CD4-positive, alpha-beta T cell treated with Interleukin-6 for 4 hours (primary cell): ENCODE measurements around the gene NDUFA7.
"Not testable (repeated sequence)": the region's sequence is repeated elsewhere in the genome, so short reads cannot be mapped to it uniquely, and the experiment has no call there.

Experiments used
- DNase-seq: peaks from one replicate; pipeline ENCODE4 v3.0.0-alpha.2; 2020; ENCODE audit warnings: mixed read lengths

NDUFA7 gene

DNA sequence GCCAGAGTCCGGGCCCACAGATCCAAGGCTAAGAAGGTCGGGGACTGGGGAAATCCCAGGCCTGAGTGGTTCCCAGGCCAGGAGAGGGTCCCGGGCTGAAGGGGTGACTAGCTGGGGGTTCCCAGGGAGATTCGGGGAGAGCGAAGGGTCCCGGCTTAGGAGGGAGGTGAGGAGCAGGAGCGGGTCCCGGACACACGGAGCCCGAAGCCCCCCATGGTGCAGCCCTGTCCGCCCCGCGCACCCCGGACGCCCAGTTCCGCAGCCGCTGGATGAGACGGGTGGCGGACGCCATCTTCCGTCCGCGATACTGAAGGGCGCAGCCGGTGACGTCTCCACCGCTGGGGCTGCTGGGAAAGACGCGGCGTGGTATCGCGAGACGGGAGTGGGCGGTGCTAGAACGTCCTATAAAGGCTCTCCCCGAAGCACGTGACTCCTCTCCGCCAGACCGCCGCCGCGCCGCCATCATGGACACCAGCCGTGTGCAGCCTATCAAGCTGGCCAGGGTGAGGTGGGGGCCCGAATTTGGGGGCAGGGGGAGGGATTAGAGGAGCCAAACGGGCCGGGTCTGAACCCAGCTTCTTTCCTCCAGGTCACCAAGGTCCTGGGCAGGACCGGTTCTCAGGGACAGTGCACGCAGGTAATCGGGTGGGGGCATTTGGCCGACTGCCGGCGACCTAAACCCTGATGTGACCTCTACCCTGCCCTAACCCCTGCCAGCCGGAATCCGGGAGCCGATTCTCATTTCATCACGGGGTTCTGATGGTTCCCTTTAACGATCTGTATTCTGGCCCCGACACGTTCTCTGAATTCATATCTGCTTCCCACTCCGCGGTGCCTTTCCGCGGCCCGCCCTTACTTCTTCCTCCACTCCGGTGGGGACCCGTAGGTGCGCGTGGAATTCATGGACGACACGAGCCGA lies at the start of gene NDUFA7, which contains the start of gene RPS28:
TSS of gene NDUFA7 (minus strand) at position 309 of the 919 bp plus-strand sequence. CDS start at position 292, 17 bp downstream.
TSS of gene RPS28 (plus strand) at position 430 of the 919 bp plus-strand sequence. CDS start at position 465, 35 bp downstream.
- DNase-seq: peak; percentile 98

DNA sequence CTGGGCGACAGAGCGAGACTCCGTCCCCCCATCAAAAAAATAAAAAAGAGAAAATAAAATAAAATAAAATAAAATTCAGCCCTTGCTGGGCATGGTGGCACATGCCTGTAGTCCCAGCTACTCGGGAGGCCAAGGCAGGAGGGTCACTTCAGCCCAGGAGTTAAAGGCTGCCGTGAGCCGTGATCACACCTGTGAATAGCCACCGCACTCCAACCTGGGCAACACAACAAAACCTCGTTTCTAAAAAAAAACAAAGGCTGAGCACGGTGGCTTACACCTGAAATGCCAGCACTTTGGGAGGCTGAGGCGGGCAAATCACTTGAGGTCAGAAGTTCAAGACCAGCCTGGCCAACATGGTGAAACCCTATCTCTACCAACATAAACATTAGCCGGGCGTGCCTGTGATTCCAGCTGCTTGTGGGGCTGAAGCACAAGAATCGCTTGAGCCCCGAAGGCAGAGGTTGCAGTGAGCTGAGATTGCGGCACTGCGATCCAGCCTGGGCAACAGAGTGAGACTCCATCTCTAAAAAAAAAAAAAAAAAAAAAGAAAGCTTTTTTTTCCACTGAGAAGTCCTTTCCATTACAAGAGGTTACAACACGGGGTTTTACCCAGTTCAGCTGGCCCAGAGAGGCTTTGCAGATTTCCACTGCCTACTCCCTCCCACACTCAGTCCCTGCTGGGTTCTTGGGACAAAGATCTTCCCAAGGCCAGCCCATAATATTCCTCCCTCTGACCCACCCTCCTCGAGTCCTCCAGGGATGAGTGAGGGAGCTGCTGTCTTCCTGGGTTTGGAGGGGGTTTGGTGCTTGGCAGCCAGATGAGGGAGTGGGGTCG lies 49.2 kb upstream of the NDUFA7 start:
- DNase-seq: no peak

- no peak for DNase-seq
These were observed 46.3 kb upstream of the NDUFA7 start for GRCh38 chr19:8367327-8368001.

GRCh38 chr19:8366961-8367326 lies 45.8 kb upstream of the NDUFA7 start:
- no peak for DNase-seq

GRCh38 chr19:8366121-8366581 lies 45.0 kb upstream of the NDUFA7 start:
- DNase-seq: no peak

- DNase-seq: peak; percentile 63
These were observed 42.9 kb upstream of the NDUFA7 start, which contains the start of gene ANGPTL4 for GRCh38 chr19:8363803-8364771. TSS of gene ANGPTL4 (plus strand) at chr19:8364155. CDS start at chr19:8364322, 167 bp downstream.

- DNase-seq: no peak
These were observed 41.0 kb upstream of the NDUFA7 start for GRCh38 chr19:8361921-8362793.

DNA sequence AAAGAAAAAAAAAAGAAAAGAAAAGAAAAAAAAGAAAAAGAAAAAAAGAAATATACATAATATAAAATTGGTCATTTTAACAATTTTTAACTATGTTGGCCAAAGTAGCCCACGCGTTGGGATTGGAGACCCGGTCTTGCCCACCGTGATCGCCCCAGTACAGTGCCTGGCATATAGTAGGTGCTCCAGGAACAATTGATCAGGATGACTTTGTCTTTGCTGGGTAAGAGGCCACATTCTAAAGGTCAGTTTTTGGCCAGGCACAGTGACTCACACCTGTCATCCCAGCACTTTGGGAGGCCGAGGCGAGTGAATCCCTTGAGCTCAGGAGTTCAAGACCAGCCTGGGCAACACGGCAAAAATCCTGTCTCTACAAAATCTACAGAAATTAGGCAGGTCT lies 39.0 kb upstream of the NDUFA7 start:
- no peak for DNase-seq

DNA sequence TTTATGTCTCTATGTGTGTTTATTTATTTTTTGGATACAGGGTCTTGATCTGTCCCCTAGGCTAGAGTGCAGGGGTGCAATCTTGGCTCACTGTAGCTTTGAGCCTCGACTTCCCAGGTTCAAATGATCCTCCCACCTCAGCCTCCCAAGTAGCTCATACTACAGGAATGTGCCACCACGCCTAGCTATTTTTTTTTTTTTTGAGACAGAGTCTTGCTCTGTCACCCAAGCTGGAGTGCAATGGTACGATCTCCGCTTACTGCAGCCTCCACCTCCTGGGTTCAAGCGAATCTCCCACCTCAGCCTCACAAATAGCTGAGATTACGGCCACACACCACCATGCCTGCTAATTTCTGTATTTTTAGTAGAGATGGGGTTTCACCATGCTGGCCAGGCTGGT lies 37.8 kb upstream of the NDUFA7 start:
- DNase-seq: no peak

- no peak for DNase-seq
These were observed 35.9 kb upstream of the NDUFA7 start for GRCh38 chr19:8357007-8357521.

GRCh38 chr19:8355631-8356402 lies 34.6 kb upstream of the NDUFA7 start:
- DNase-seq: no peak

DNA sequence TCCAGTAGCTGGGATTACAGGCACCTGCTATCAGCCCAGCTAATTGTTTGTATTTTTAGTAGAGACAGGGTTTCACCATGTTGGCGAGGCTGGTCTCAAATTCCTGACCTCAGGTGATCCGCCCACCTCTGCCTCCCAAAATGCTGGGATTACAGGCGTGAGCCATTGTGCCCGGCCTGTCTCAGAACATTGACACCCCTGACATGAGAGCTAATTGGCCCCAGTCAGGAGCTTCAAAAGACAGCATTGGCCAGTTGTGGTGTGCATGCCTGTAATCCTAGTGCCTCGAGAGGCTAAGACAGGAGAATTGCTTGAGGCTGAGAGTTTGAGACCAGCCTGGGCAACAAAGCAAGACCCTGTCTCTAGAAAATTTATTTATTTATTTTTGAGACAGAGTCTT lies 31.7 kb upstream of the NDUFA7 start:
- DNase-seq: not testable (repeated sequence)

DNA sequence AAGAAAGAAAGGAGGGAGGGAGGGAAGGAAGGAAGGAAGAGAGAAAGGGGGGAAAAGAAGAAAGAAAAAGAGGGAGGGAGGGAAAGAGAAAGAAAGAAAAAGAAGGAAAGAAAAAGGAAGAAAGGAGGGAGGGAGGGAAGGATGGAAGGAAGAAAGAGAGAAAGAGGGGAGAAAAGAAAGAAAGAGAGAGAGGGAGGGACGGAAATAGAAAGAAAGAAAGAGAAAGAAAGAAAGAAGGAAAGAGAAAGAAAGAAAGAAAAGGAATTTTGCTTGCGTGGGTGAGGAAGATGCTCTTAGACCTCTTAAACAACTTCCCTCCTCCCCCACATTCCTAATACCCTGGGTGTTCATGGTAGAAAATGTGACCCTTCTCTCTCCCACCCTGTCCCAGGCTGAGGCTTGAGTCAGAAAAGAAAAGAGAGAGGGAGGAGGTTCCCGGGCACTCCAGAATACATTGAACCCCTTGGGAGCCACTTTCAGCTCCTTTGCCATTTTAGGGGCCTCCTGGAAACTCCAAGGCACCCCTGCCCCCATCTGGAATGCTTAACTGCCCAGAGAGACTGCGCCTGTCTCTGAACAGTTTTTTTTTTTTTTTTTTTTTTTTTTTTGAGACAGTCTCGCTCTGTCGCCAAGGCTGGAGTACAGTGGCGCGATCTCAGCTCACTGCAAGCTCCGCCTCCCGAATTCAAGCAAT lies 31.1 kb upstream of the NDUFA7 start:
- no peak for DNase-seq

DNA sequence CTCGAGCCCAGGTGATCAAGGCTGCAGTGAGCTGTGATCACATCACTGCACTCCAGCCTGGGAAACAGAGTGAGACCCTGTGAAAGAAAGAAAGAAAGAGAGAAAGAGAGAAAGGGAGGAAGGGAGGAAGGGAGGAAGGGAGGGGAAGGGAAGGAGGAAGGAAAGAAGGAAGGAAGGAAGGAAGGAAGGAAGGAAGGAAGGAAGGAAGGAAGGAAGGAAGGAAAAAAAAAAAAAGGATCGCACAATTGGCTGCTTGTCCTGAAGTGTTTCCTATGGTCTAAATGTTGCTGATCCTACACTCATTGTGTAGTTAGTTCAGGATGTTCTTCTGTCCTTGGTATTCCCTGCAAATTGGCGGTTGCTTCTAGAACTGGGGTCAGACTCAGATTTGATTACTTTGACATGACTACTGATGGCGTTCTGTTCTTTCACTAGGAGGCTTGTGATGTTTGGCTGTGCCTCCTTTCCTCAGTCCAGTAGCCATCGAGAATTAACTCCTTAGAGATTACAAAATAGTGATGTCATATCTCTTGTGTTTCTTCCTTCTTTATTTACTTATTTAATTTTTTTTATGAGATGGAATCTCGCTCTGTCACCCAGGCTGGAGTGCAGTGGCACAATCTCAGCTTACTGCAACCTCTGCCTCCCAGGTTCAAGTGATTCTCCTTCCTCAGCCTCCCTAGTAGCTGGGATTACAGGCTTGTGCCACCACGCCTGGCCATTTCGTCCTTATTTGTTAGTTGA lies 28.6 kb upstream of the NDUFA7 start:
- not testable (repeated sequence) for DNase-seq

DNA sequence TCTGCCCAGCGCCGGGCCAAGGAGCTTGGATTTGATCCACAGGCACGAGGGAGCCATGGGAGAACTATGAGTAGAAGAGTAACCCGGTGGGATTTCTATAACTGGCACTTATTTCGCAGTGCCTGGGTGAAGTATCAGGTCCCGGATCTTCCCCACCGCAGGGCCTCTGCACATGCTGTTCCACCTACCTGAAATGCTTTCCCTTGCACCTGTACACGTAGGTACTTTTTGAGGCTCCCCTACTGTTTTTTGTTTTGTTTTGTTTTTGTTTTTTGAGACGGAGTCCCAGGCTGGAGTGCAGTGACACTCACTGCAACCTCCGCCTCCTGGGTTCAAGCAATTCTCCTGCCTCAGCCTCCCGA lies 22.3 kb upstream of the NDUFA7 start:
- no peak for DNase-seq

DNA sequence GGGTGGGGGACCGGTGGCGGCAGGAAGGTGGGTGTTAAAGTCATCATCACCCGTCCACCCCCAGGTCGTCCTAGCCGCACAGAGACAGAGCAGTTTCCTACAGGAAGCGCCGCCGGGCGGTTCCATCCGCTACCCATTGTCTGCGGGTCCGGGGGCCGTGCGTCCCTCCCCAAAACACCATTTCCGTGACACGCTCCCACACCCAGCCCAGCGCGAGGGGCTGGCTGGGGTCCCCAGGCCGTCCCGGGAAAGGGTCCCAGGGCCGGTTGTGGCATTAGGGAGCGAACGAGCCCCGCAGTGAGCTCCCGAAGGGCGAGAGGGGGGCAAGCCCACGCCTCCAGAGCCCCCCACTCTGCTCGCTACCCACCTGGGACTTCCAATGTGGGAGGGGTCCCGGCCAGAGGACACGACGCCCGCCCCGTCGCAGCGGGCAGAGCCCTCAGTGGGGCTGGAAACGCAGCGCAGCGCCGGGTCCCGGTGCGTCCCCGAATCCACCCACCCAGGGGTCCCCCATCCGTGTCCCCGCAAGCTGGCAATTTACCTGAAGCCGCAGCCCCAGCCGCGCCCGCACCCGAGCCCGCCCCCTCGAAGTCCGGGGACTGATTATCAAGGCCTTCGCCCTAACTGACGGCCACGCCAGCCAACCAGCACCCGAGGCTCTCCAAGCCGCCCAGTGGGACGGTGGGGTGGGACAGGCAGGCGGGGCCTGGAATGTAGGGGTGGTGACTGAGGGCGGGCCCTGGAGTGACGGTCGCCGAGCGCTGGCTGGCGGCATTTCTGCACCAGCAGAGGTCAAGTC lies 21.7 kb upstream of the NDUFA7 start, which contains the start of gene KANK3:
TSS of gene KANK3 (minus strand) at position 579 of the 799 bp plus-strand sequence. CDS start 5,434 bp downstream, outside the sequence.
- peak; percentile 95 for DNase-seq

- DNase-seq: no peak
These were observed 21.1 kb upstream of the NDUFA7 start for GRCh38 chr19:8342316-8342683.
